ENCODE results near the gene TNFRSF8. TPM values are rescaled to one million over a fixed set of nuclear protein-coding genes. Genes with fewer than 3 reads are reported as not detected.
A peak's percentile ranks its signal among the peaks of the same experiment; 100 is the strongest.

Gene TNFRSF8
- total RNA-seq, 2 experiments from 2014 or later: 0.14 TPM; not detected in 1

- Histone ChIP-seq H3K4me1 (ENCODE audit: insufficient read depth, low read length) (peaks cover 91% of the 10 kb centered on the region), H3K27ac (ENCODE audit: low read depth in 1 of 2, low read length in 2 of 2) (peak overlapping the region; percentile 82 to 83), H3K36me3 (ENCODE audit: insufficient read depth, low read length) (peaks cover 21% of the 10 kb centered on the region), H3K27me3 (ENCODE audit: control insufficient read depth in 1 of 2, insufficient read depth in 2 of 2, low read length in 2 of 2) (no peaks in the 10 kb centered on the region), H3K9me3 (ENCODE audit: control insufficient read depth in 1 of 2, insufficient read depth in 1 of 2, low read length in 2 of 2) (no peaks in the 10 kb centered on the region), H3K4me3 (ENCODE audit: low read length) (peak overlapping the region; percentile 94)
- ATAC-seq (ENCODE audit: poor library complexity): no peak
- CTCF ChIA-PET: interaction anchor here (0.8 to 7.7 kb wide), 4 partner anchors 10 to 44 kb away, joined by 3 to 41 read pairs (median 8); no protein-coding TSS in a partner anchor
- peak overlapping the region; percentile 99 for H3K4me3 Mint-ChIP-seq
- POLR2A ChIA-PET: interaction anchor here (0.6 to 4.6 kb wide), 8 partner anchors 10 to 342 kb away, joined by 3 to 54 read pairs (median 4); no protein-coding TSS in a partner anchor
- no peak for DNase-seq
- intact Hi-C loops (cut with DNase I, micrococcal nuclease): loop anchor here (2.0 to 5.0 kb wide), 2 partner anchors 39 to 44 kb away; no protein-coding TSS in a partner anchor
- H3K4me1 Mint-ChIP-seq (ENCODE audit: low read depth): peaks cover 66% of the 10 kb centered on the region
- peaks cover 44% of the 10 kb centered on the region for H3K36me3 Mint-ChIP-seq (ENCODE audit: low read depth)
- no peaks in the 10 kb centered on the region for H3K9me3 Mint-ChIP-seq
- TF ChIP-seq CTCF (IDR thresholded peaks at IDR 0.05): no peak
- H3K27ac Mint-ChIP-seq: peak overlapping the region; percentile 96
- H3K27me3 Mint-ChIP-seq: no peaks in the 10 kb centered on the region
These were observed 105.5 kb downstream of the TNFRSF8 start for GRCh38 chr1:12168451-12169160.

- H3K36me3 Mint-ChIP-seq (ENCODE audit: low read depth): peaks cover 47% of the 10 kb centered on the region
- no peaks in the 10 kb centered on the region for H3K9me3 Mint-ChIP-seq
- peak overlapping the region; percentile 76 for H3K4me3 Mint-ChIP-seq
- Histone ChIP-seq H3K4me1 (ENCODE audit: insufficient read depth, low read length) (peaks cover 91% of the 10 kb centered on the region), H3K9me3 (ENCODE audit: control insufficient read depth in 1 of 2, insufficient read depth in 1 of 2, low read length in 2 of 2) (no peaks in the 10 kb centered on the region), H3K36me3 (ENCODE audit: insufficient read depth, low read length) (peaks cover 23% of the 10 kb centered on the region), H3K27ac (ENCODE audit: low read depth in 1 of 2, low read length in 2 of 2) (peak overlapping the region; percentile 82 to 83), H3K4me3 (ENCODE audit: low read length) (peak overlapping the region; percentile 94), H3K27me3 (ENCODE audit: control insufficient read depth in 1 of 2, insufficient read depth in 2 of 2, low read length in 2 of 2) (no peaks in the 10 kb centered on the region)
- peaks cover 76% of the 10 kb centered on the region for H3K4me1 Mint-ChIP-seq (ENCODE audit: low read depth)
- intact Hi-C loops (cut with DNase I, micrococcal nuclease): loop anchor here (2.0 to 10.0 kb wide), 3 partner anchors 38 to 265 kb away; no protein-coding TSS in a partner anchor
- TF ChIP-seq CTCF (IDR thresholded peaks at IDR 0.05): no peak
- ATAC-seq (ENCODE audit: poor library complexity) (no peak), DNase-seq (no peak)
- no peaks in the 10 kb centered on the region for H3K27me3 Mint-ChIP-seq
- CTCF ChIA-PET: interaction anchor here (0.8 to 7.7 kb wide), 4 partner anchors 9 to 45 kb away, joined by 3 to 41 read pairs (median 8); no protein-coding TSS in a partner anchor
- POLR2A ChIA-PET: interaction anchor here (0.7 to 4.6 kb wide), 5 partner anchors 9 to 341 kb away, joined by 3 to 54 read pairs (median 5); no protein-coding TSS in a partner anchor
- H3K27ac Mint-ChIP-seq: peak overlapping the region; percentile 96
These were observed 106.5 kb downstream of the TNFRSF8 start for GRCh38 chr1:12169442-12170135.

DNA sequence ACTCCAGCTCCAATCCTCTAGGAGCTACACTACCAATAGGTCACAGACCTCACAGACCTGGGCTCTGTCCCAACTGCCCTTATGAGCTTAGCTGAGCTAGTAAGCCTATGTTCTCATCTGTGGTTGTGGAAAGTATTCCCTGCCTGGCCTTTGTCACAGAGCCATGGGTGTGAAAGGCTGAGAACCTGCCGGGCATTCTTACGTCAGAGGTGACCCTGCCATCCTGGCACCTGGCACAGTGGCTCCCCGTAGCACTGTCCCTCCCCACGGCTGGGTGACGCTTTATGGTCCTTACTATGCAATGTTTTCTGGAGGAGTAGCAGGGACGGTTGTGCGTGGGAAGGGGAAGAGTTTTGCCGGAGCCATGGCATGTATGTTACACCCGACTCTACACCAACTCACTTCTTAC lies 107.2 kb downstream of the TNFRSF8 start:
- ChIA-PET CTCF (interaction anchor here (7.7 kb wide), 1 partner anchor 45 kb away, joined by 41 read pairs; no protein-coding TSS in a partner anchor), POLR2A (interaction anchor here (0.6 kb wide), 2 partner anchors 263 to 367 kb away, joined by 3 read pairs; no protein-coding TSS in a partner anchor)
- peaks cover 91% of the 10 kb centered on the region for H3K4me1 ChIP-seq (ENCODE audit: insufficient read depth, low read length)
- Mint-ChIP-seq H3K36me3 (ENCODE audit: low read depth) (peaks cover 47% of the 10 kb centered on the region), H3K27me3 (no peaks in the 10 kb centered on the region), H3K4me3 (peak overlapping the region; percentile 76), H3K4me1 (ENCODE audit: low read depth) (peaks cover 80% of the 10 kb centered on the region), H3K9me3 (no peaks in the 10 kb centered on the region), H3K27ac (peak overlapping the region; percentile 96)
- peak overlapping the region; percentile 39 to 82 for H3K27ac ChIP-seq (ENCODE audit: low read depth in 1 of 2, low read length in 2 of 2)
- DNase-seq (peak in 1 of 14 experiments; percentile 42), ATAC-seq (ENCODE audit: poor library complexity) (no peak)
- peaks cover 29% of the 10 kb centered on the region for H3K36me3 ChIP-seq (ENCODE audit: insufficient read depth, low read length)
- no peaks in the 10 kb centered on the region for H3K27me3 ChIP-seq (ENCODE audit: control insufficient read depth in 1 of 2, insufficient read depth in 2 of 2, low read length in 2 of 2)
- no peaks in the 10 kb centered on the region for H3K9me3 ChIP-seq (ENCODE audit: control insufficient read depth in 1 of 2, insufficient read depth in 1 of 2, low read length in 2 of 2)
- no peak for TF ChIP-seq CTCF (IDR thresholded peaks at IDR 0.05)
- intact Hi-C loops (cut with DNase I, micrococcal nuclease): loop anchor here in 1 of 2 experiments (10.0 kb wide), 1 partner anchor 265 kb away; no protein-coding TSS in a partner anchor
- peak overlapping the region; percentile 94 for H3K4me3 ChIP-seq (ENCODE audit: low read length)

All from CD4-positive, alpha-beta T cell (primary cell).